GM19467 (cell line): ENCODE measurements around the gene LARP1.
"Not testable (repeated sequence)": the region's sequence is repeated elsewhere in the genome, so short reads cannot be mapped to it uniquely, and the experiment has no call there.

Experiments used
- ATAC-seq: cut with Tn5 transposase; IDR thresholded peaks from one replicate; pipeline ENCODE4 v1.9.1; 2021; ENCODE audit warnings: mild to moderate bottlenecking, moderate library complexity; ENCODE audit not compliant: unreplicated experiment

The LARP1 gene

GRCh38 chr5:154759868-154760267 is 4.7 kb downstream of the LARP1 start:
- ATAC-seq: not testable (repeated sequence)

GRCh38 chr5:154761046-154761736 is 6.0 kb downstream of the LARP1 start:
- no peak for ATAC-seq

GRCh38 chr5:154762261-154762660 is 7.1 kb downstream of the LARP1 start:
- no peak for ATAC-seq

- no peak for ATAC-seq
These were observed 7.5 kb downstream of the LARP1 start for GRCh38 chr5:154762700-154763099.

- ATAC-seq: no peak
These were observed 9.8 kb downstream of the LARP1 start for GRCh38 chr5:154764967-154765366.

GRCh38 chr5:154765396-154765925 is 10.3 kb downstream of the LARP1 start:
- ATAC-seq: no peak

GRCh38 chr5:154766558-154767281 is 11.5 kb downstream of the LARP1 start:
- no peak for ATAC-seq

- ATAC-seq: no peak
These were observed 12.4 kb downstream of the LARP1 start for GRCh38 chr5:154767576-154767975.

- no peak for ATAC-seq
These were observed 13.0 kb downstream of the LARP1 start for GRCh38 chr5:154768207-154768606.

- no peak for ATAC-seq
These were observed 14.9 kb downstream of the LARP1 start for GRCh38 chr5:154770111-154770510.

- no peak for ATAC-seq
These were observed 16.3 kb downstream of the LARP1 start for GRCh38 chr5:154771383-154771901.

GRCh38 chr5:154773326-154773725 is 18.1 kb downstream of the LARP1 start:
- no peak for ATAC-seq

- ATAC-seq: no peak
These were observed 21.0 kb downstream of the LARP1 start for GRCh38 chr5:154776167-154776566.

GRCh38 chr5:154778534-154778933 is 23.4 kb downstream of the LARP1 start:
- ATAC-seq: no peak

GRCh38 chr5:154779105-154779504 is 23.9 kb downstream of the LARP1 start:
- ATAC-seq: no peak

- no peak for ATAC-seq
These were observed 25.0 kb downstream of the LARP1 start for GRCh38 chr5:154780128-154780527.

- no peak for ATAC-seq
These were observed 27.1 kb downstream of the LARP1 start for GRCh38 chr5:154782326-154782725.

GRCh38 chr5:154782812-154783592 is 27.8 kb downstream of the LARP1 start:
- ATAC-seq: no peak

- ATAC-seq: no peak
These were observed 28.7 kb downstream of the LARP1 start for GRCh38 chr5:154783774-154784460.

GRCh38 chr5:154784856-154785255 is 29.7 kb downstream of the LARP1 start:
- no peak for ATAC-seq

- ATAC-seq: no peak
These were observed 31.2 kb downstream of the LARP1 start for GRCh38 chr5:154786414-154786813.
